Tibial nerve (tissue), 4 donors: ENCODE data around the gene PNCK.
"Not testable (repeated sequence)": the region's sequence is repeated elsewhere in the genome, so short reads cannot be mapped to it uniquely, and the experiment has no call there.

ENCODE experiments used
- CTCF ChIP-seq, 5 experiments: fragments of 200-600 bp in 3 of 5; fragments of 450-650 bp in 2 of 5; sonication (generic) in 3 of 5; IDR thresholded peaks; one replicate each; pipeline ENCODE4 v1.5.1; 2016 to 2019; ENCODE audit warnings: antibody characterized with exemption in 5 of 5, mild to moderate bottlenecking in 3 of 5, moderate library complexity in 2 of 5
- EP300 ChIP-seq, 2 donors: sonication (generic); formaldehyde crosslinking; IDR thresholded peaks; one replicate each; pipeline ENCODE4 v1.6.1; 2017; ENCODE audit warnings: antibody characterized with exemption in 2 of 2, mild to moderate bottlenecking in 1 of 2
- POLR2A ChIP-seq, 2 donors: fragments of 450-650 bp; IDR thresholded peaks; one replicate each; pipeline ENCODE4 v1.6.1; 2017; ENCODE audit warnings: antibody characterized with exemption in 2 of 2, mild to moderate bottlenecking in 2 of 2, moderate library complexity in 2 of 2

- TF ChIP-seq POLR2A, CTCF, EP300 (IDR thresholded peaks at IDR 0.05): not testable (repeated sequence)
Measured at GRCh38 chrX:153696986-153697722, 23.5 kb upstream of the PNCK start.
